Mesendoderm (in vitro differentiated cells): Measurements from ENCODE around the gene MTFR1L.

Experiments used
- DNase-seq: peaks from one replicate; pipeline ENCODE4 v3.0.0; 2013
- H2AK5ac ChIP-seq: 2 replicates; pipeline ENCODE4 v1.6.1; 2013; ENCODE audit warnings: low read length, inconsistent platforms
- H2BK120ac ChIP-seq: 2 replicates; pipeline ENCODE4 v1.6.1; 2013; ENCODE audit warnings: low read depth, mild to moderate bottlenecking, low read length, moderate library complexity, mixed read lengths
- H2BK15ac ChIP-seq: replicated peaks from 2 replicates; pipeline ENCODE4 v1.6.1; 2013; ENCODE audit warnings: low read depth, mild to moderate bottlenecking, moderate library complexity
- H2BK5ac ChIP-seq: 2 replicates; pipeline ENCODE4 v1.6.1; 2013; ENCODE audit warnings: low read length, inconsistent platforms
- H3K18ac ChIP-seq: 2 replicates; pipeline ENCODE4 v1.6.1; 2013; ENCODE audit warnings: mild to moderate bottlenecking, low read length, mixed read lengths
- H3K23ac ChIP-seq: one replicate; pipeline ENCODE4 v1.6.1; 2013; ENCODE audit warnings: low read length
- H3K27ac ChIP-seq: 2 replicates; pipeline ENCODE4 v1.5.1; 2013; ENCODE audit warnings: low read depth, mild to moderate bottlenecking, inconsistent platforms, low read length, moderate library complexity
- H3K27me3 ChIP-seq: 2 replicates; pipeline ENCODE4 v1.6.1; 2013; ENCODE audit warnings: low read length, control low read depth, mild to moderate bottlenecking, inconsistent platforms; ENCODE audit not compliant: insufficient read depth, poor library complexity
- H3K36me3 ChIP-seq: 2 replicates; pipeline ENCODE4 v1.6.1; 2013; ENCODE audit warnings: low read length, inconsistent platforms; ENCODE audit not compliant: control insufficient read depth, insufficient read depth
- H3K4ac ChIP-seq: one replicate; pipeline ENCODE4 v1.6.1; 2013; ENCODE audit warnings: low read depth, mild to moderate bottlenecking, low read length, moderate library complexity
- H3K4me1 ChIP-seq: 2 replicates; pipeline ENCODE4 v1.6.1; 2013; ENCODE audit warnings: low read depth, low read length, inconsistent platforms; ENCODE audit not compliant: control insufficient read depth
- H3K4me2 ChIP-seq: 2 replicates; pipeline ENCODE4 v1.6.1; 2013; ENCODE audit warnings: low read length
- H3K4me3 ChIP-seq: 2 replicates; pipeline ENCODE4 v1.5.1; 2013; ENCODE audit warnings: mild to moderate bottlenecking, low read length
- H3K56ac ChIP-seq: one replicate; pipeline ENCODE4 v1.6.1; 2013; ENCODE audit warnings: low read length
- H3K79me1 ChIP-seq: 2 replicates; pipeline ENCODE4 v1.6.1; 2013; ENCODE audit warnings: low read length, inconsistent platforms
- H3K79me2 ChIP-seq: 2 replicates; pipeline ENCODE4 v1.6.1; 2013; ENCODE audit warnings: mild to moderate bottlenecking, low read length; ENCODE audit not compliant: control insufficient read depth, insufficient read depth
- H3K9ac ChIP-seq: 2 replicates; pipeline ENCODE4 v1.6.1; 2013; ENCODE audit warnings: low read length, inconsistent platforms
- H4K5ac ChIP-seq: one replicate; pipeline ENCODE4 v1.6.1; 2013; ENCODE audit warnings: low read length
- H4K8ac ChIP-seq: one replicate; pipeline ENCODE4 v1.6.1; 2013; ENCODE audit warnings: low read depth, mild to moderate bottlenecking, control low read depth, low read length, moderate library complexity
- WGBS: extraction: QIAGEN DNeasy Blood & Tissue Kit; methylation state at CpG from one replicate; pipeline ENCODE4 v1.1.7; 2013; ENCODE audit warnings: low lambda C conversion rate, missing lambda C conversion rate; ENCODE audit not compliant: insufficient coverage; ENCODE audit errors: extremely low coverage; 5-methylcytosine and 5-hydroxymethylcytosine counted together

MTFR1L gene

DNA sequence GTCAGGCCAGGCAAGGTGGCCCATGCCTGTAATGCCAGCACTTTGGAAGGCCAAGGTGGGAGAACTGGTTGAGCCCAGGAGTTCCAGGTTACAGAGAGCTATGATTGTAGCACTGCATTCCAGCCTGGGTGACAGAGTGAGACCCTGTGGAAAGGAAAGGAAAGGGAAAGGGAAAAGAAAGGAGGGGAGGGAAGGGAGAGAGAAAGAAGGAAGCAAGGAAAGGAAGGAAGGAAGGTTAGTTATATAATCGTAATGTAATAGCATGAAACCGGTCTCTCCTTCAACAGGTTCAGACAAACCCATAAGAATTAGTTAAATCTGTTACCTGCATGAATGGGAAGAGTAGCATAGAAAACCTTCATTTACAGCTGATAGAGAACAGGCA, 56.9 kb downstream of the MTFR1L start:
- no peak overlapping the region for H2BK120ac ChIP-seq
- no peak overlapping the region for H3K4me2 ChIP-seq
- H3K18ac ChIP-seq: no peak overlapping the region
- H3K4me1 ChIP-seq: peaks cover 4% of the 10 kb centered on the region
- no peak for DNase-seq
- no peak overlapping the region for H2AK5ac ChIP-seq
- no CpG with 5 or more reads among the region's 2 CpGs for WGBS
- H3K36me3 ChIP-seq: no peaks in the 10 kb centered on the region
- no peaks in the 10 kb centered on the region for H3K79me2 ChIP-seq
- H3K79me1 ChIP-seq: no peaks in the 10 kb centered on the region
- H4K8ac ChIP-seq: no peak overlapping the region
- no peak overlapping the region for H3K9ac ChIP-seq
- H3K4me3 ChIP-seq: no peak overlapping the region
- no peak overlapping the region for H2BK15ac ChIP-seq
- H3K4ac ChIP-seq: no peak overlapping the region
- H3K23ac ChIP-seq: no peak overlapping the region
- H2BK5ac ChIP-seq: no peak overlapping the region
- no peak overlapping the region for H3K27ac ChIP-seq
- H4K5ac ChIP-seq: no peak overlapping the region
- H3K56ac ChIP-seq: no peak overlapping the region
- no peaks in the 10 kb centered on the region for H3K27me3 ChIP-seq

DNA sequence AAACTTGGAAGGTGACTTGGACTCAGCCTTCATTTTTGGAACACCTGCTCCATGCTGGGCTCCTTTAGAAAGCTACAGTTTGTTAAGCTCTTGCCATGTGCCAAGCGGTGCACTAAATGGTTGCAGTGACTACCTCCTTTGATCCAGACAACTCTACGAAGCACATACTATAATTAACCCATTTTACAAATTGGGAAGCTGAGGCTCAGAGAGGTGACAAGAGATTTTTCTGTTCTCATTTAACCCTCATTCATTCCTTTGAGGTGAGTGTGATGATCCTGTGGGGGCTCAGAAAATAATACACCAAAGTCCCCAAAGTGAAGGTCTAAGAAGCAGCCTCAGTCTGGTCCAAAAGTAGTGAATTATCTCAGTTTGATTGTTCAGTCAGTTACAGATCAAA, 57.4 kb downstream of the MTFR1L start:
- Histone ChIP-seq H3K27me3 (no peaks in the 10 kb centered on the region), H3K23ac (no peak overlapping the region)

DNA sequence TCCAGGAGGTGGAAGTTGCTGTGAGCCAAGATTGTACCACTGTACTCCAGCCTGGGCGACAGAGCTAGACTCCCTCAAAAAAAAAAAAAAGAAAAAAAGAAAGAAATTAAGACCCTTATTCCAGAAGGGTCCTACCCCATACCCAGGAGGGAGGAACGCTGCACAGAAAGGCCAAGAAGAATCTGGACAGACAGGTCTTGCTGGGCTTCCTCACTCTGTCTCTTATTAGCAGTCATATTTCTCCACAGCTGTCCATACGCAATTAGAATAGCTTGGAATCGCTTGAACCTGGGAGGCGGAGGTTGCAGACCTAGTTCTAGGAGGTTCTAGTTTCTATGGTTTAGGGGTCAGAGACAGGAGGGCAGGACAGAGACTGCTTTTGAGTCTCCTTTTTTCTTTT, 58.9 kb downstream of the MTFR1L start:
- Histone ChIP-seq H3K4me1 (peaks cover 4% of the 10 kb centered on the region), H4K5ac (no peak overlapping the region), H3K27me3 (no peaks in the 10 kb centered on the region), H3K79me2 (no peaks in the 10 kb centered on the region), H3K4me2 (no peak overlapping the region), H2BK120ac (no peak overlapping the region), H3K23ac (no peak overlapping the region), H3K4me3 (no peak overlapping the region), H3K36me3 (no peaks in the 10 kb centered on the region), H2AK5ac (no peak overlapping the region), H4K8ac (no peak overlapping the region), H3K18ac (no peak overlapping the region), H3K4ac (no peak overlapping the region), H2BK5ac (no peak overlapping the region), H3K27ac (no peak overlapping the region), H3K79me1 (no peaks in the 10 kb centered on the region), H3K56ac (no peak overlapping the region), H2BK15ac (no peak overlapping the region), H3K9ac (no peak overlapping the region)
- DNase-seq: no peak
- WGBS: no CpG with 5 or more reads among the region's 5 CpGs

More for the DNA sequence above, 57.4 kb downstream of the MTFR1L start:
- Histone ChIP-seq H3K36me3 (no peaks in the 10 kb centered on the region), H3K4me2 (no peak overlapping the region), H3K27ac (no peak overlapping the region), H3K18ac (no peak overlapping the region), H2BK15ac (no peak overlapping the region), H3K4ac (no peak overlapping the region), H3K9ac (no peak overlapping the region), H3K4me3 (no peak overlapping the region), H2BK5ac (no peak overlapping the region), H4K8ac (no peak overlapping the region), H3K4me1 (peaks cover 4% of the 10 kb centered on the region), H3K79me1 (no peaks in the 10 kb centered on the region), H4K5ac (no peak overlapping the region), H3K56ac (no peak overlapping the region), H2BK120ac (no peak overlapping the region), H2AK5ac (no peak overlapping the region), H3K79me2 (no peaks in the 10 kb centered on the region)
- no peak for DNase-seq
- no CpG with 5 or more reads among the region's 2 CpGs for WGBS

DNA sequence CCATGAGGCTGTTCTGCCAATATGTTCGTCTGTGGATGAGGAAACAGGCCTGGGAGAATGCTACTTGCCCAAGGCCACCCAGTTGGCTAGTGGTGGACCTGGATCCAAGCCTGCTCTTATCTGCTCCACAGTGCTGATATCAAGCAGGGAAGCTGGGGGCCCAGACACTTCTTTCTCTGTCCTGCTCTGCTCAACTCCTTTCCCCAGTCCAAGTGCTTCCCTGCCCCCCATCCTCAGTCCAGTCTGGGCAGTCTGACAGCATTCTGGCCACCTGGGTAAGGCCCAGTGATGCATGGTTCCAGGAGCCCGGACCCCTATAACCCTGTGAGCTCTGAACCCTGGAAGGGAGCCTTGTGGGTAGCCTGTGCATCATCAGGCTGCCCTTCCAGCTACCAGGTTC, 59.9 kb downstream of the MTFR1L start:
- no peaks in the 10 kb centered on the region for H3K79me2 ChIP-seq
- H4K5ac ChIP-seq: no peak overlapping the region
- H2BK120ac ChIP-seq: no peak overlapping the region
- WGBS: no CpG with 5 or more reads among the region's 2 CpGs
- no peak overlapping the region for H3K18ac ChIP-seq
- H3K36me3 ChIP-seq: no peaks in the 10 kb centered on the region
- no peak for DNase-seq
- no peak overlapping the region for H4K8ac ChIP-seq
- no peak overlapping the region for H3K27ac ChIP-seq
- no peak overlapping the region for H3K4ac ChIP-seq
- no peak overlapping the region for H2BK15ac ChIP-seq
- no peak overlapping the region for H3K4me2 ChIP-seq
- no peak overlapping the region for H3K56ac ChIP-seq
- no peak overlapping the region for H3K4me3 ChIP-seq
- H3K4me1 ChIP-seq: peaks cover 4% of the 10 kb centered on the region
- no peak overlapping the region for H2BK5ac ChIP-seq
- H3K23ac ChIP-seq: no peak overlapping the region
- no peak overlapping the region for H3K9ac ChIP-seq
- H3K79me1 ChIP-seq: no peaks in the 10 kb centered on the region
- no peak overlapping the region for H2AK5ac ChIP-seq
- H3K27me3 ChIP-seq: no peaks in the 10 kb centered on the region

DNA sequence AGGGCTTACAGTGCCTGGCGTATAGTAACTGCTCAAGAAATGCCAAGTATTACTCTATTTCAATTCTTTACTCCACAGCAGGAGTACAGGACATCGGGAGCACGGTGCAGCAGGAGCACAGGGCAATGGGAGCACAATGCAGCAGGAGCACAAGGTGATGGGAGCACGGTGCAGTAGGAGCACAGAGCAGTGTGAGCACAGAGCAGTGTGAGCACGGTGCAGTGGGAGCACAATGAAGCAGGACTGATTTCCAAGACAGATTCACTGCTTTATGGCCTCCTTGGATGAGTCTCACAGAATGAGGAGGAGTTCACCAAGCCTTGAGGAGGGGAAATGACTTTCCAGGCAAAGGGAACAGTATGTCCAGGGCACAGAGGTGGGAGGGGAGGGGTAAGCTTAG, 60.8 kb downstream of the MTFR1L start:
- Histone ChIP-seq H3K4me1 (peaks cover 2% of the 10 kb centered on the region), H3K18ac (no peak overlapping the region), H3K36me3 (no peaks in the 10 kb centered on the region), H3K27me3 (no peaks in the 10 kb centered on the region), H3K23ac (no peak overlapping the region), H3K79me2 (no peaks in the 10 kb centered on the region), H4K8ac (no peak overlapping the region), H3K79me1 (no peaks in the 10 kb centered on the region), H3K56ac (no peak overlapping the region), H3K4me3 (no peak overlapping the region), H3K4ac (no peak overlapping the region), H4K5ac (no peak overlapping the region), H3K27ac (no peak overlapping the region), H3K4me2 (no peak overlapping the region), H3K9ac (no peak overlapping the region), H2BK15ac (no peak overlapping the region), H2BK120ac (no peak overlapping the region), H2BK5ac (no peak overlapping the region), H2AK5ac (no peak overlapping the region)
- no peak for DNase-seq
- WGBS: no CpG with 5 or more reads among the region's 5 CpGs

DNA sequence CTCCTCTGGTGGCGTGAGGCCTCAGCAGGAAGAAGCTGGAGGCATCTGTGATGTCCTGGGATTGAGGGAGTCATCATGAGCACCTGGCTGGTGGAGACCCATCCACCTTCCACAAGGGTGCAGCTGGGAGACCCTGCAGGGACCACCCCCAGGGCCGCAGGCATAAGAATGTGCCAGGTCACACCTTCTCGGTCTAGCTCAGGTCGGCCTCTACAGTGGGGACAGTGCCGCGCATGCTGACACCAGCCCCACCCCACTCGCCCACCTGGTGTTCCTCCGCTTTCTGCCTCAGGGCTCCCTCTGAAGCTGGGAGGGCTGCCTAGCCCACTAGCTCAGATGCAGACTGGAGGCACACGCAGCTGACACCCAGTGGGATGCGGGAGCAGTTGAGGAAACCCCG, 61.5 kb downstream of the MTFR1L start:
- Histone ChIP-seq H2BK15ac (no peak overlapping the region), H2BK120ac (no peak overlapping the region), H4K5ac (no peak overlapping the region), H2BK5ac (no peak overlapping the region), H2AK5ac (no peak overlapping the region), H3K27me3 (no peaks in the 10 kb centered on the region), H3K23ac (no peak overlapping the region), H3K36me3 (no peaks in the 10 kb centered on the region), H3K27ac (no peak overlapping the region), H4K8ac (no peak overlapping the region), H3K4me1 (no peaks in the 10 kb centered on the region), H3K79me1 (no peaks in the 10 kb centered on the region), H3K4me2 (no peak overlapping the region), H3K4me3 (no peak overlapping the region), H3K56ac (no peak overlapping the region), H3K18ac (no peak overlapping the region), H3K4ac (no peak overlapping the region), H3K9ac (no peak overlapping the region), H3K79me2 (no peaks in the 10 kb centered on the region)
- no CpG with 5 or more reads among the region's 11 CpGs for WGBS
- no peak for DNase-seq
